Lower leg skin (tissue), 4 donors: ENCODE results near the gene NTHL1. TPM values are rescaled to one million over a fixed set of nuclear protein-coding genes. Genes with fewer than 3 reads are reported as not detected.

Source experiments
- DNase-seq, 2 donors: peaks; one replicate each; pipeline ENCODE4 v3.0.0-alpha.2; 2019; ENCODE audit warnings: low spot score in 2 of 2
- H3K4me3 ChIP-seq: fragments of 200-600 bp; sonication (generic); 2 replicates; pipeline ENCODE4 v1.5.1; 2017; ENCODE audit warnings: mild to moderate bottlenecking, low read depth; ENCODE audit not compliant: poor library complexity, severe bottlenecking
- CTCF ChIP-seq, 3 donors: fragments of 450-650 bp; IDR thresholded peaks; one replicate each; pipeline ENCODE4 v1.5.1; 2016; ENCODE audit warnings: antibody characterized with exemption in 3 of 3, mild to moderate bottlenecking in 3 of 3, moderate library complexity in 2 of 3
- POLR2A ChIP-seq, 2 donors: fragments of 450-650 bp; IDR thresholded peaks; one replicate each; pipeline ENCODE4 v1.6.1; 2016 to 2017; ENCODE audit warnings: antibody characterized with exemption in 2 of 2, mild to moderate bottlenecking in 1 of 2, moderate library complexity in 1 of 2
- WGBS, 2 donors: methylation state at CpG; one replicate each; pipeline ENCODE4 v1.1.5; 2018; 5-methylcytosine and 5-hydroxymethylcytosine counted together
- intact Hi-C: fragments of 100-400 bp; cut with DNase I; formaldehyde crosslinking; loops from one replicate; pipeline ENCODE4 v1.15.0; 2023; ENCODE audit warnings: low total_unique reads
- total RNA-seq, 4 donors: library from RNA; depleted of rRNA; stranded (reverse); fragments of >200 nt; gene quantifications; one replicate each; pipeline ENCODE4 v1.1.0, GENCODE V29; 2016

The NTHL1 gene
- total RNA-seq, 4 donors from 2014 or later = 5.8 to 29.9 (median 21.5) TPM

- H3K4me3 ChIP-seq = no peak overlapping the region
- 57 to 75% methylated on average over 16 of the region's 16 CpGs for WGBS, 2 donors
- no peak for DNase-seq
- intact Hi-C loops = loop anchor here (10.0 kb wide), 1 partner anchor 48 kb away; no protein-coding TSS in a partner anchor
- no peak for TF ChIP-seq POLR2A (IDR thresholded peaks at IDR 0.05)
- TF ChIP-seq CTCF (IDR thresholded peaks at IDR 0.05) = no peak
These were observed 35.3 kb upstream of the NTHL1 start for GRCh38 chr16:2082983-2083364.

GRCh38 chr16:2082171-2082982 lies 34.7 kb upstream of the NTHL1 start:
- no peak for DNase-seq
- intact Hi-C loops = loop anchor here (10.0 kb wide), 1 partner anchor 48 kb away; no protein-coding TSS in a partner anchor
- TF ChIP-seq POLR2A (IDR thresholded peaks at IDR 0.05) = no peak
- no peak for TF ChIP-seq CTCF (IDR thresholded peaks at IDR 0.05)
- WGBS, 2 donors = 66 to 76% methylated on average over 22 to 25 of the region's 32 CpGs
- no peak overlapping the region for H3K4me3 ChIP-seq

GRCh38 chr16:2081201-2082084 lies 33.8 kb upstream of the NTHL1 start:
- intact Hi-C loops = loop anchor here (10.0 kb wide), 1 partner anchor 47 kb away; no protein-coding TSS in a partner anchor
- no peak for TF ChIP-seq POLR2A (IDR thresholded peaks at IDR 0.05)
- no peak for DNase-seq
- H3K4me3 ChIP-seq = no peak overlapping the region
- 79 to 81% methylated on average over 29 to 35 of the region's 35 CpGs for WGBS, 2 donors

DNA sequence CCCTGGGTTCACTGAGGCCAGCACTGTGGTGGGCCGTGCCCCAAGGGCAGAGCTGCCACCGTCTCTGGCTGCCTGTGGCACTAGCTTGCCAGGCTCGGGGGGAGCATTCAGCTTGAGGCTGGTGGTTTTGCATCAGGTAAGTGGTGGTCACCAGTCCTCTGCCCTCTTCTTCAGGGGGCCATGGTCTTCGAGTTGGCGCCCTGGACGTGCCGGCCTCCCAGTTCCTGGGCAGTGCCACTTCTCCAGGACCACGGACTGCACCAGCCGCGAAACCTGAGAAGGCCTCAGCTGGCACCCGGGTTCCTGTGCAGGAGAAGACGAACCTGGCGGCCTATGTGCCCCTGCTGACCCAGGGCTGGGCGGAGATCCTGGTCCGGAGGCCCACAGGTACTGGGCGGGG lies 32.4 kb upstream of the NTHL1 start:
- no peak overlapping the region for H3K4me3 ChIP-seq
- TF ChIP-seq POLR2A (IDR thresholded peaks at IDR 0.05) (no peak), CTCF (IDR thresholded peaks at IDR 0.05) (no peak)
- 89 to 90% methylated on average over 16 of the region's 16 CpGs for WGBS, 2 donors
- intact Hi-C loops = loop anchor here (10.0 kb wide), 1 partner anchor 45 kb away; no protein-coding TSS in a partner anchor
- no peak for DNase-seq

DNA sequence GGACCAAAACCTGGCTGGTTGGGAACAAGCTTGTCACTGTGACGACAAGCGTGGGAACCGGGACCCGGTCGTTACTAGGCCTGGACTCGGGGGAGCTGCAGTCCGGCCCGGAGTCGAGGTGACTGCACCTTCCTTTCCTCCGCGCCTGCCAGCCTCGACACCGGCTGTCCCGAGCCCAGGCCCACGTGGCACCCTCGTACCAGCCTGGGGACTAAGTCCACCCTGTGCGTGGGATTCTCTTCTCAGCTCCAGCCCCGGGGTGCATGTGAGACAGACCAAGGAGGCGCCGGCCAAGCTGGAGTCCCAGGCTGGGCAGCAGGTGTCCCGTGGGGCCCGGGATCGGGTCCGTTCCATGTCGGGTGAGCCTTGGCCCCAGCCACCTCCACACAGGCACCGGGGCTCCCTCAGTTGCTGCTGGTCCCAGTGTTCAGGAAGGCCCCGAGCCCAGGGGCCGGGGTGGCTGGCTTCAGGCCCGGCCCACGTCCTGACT lies 31.7 kb upstream of the NTHL1 start:
- H3K4me3 ChIP-seq = no peak overlapping the region
- TF ChIP-seq CTCF (IDR thresholded peaks at IDR 0.05) (no peak), POLR2A (IDR thresholded peaks at IDR 0.05) (no peak)
- WGBS, 2 donors = 82 to 87% methylated on average over 15 to 30 of the region's 30 CpGs
- DNase-seq = no peak
- intact Hi-C loops = no loop called here

- 60 to 74% methylated on average over 4 to 21 of the region's 23 CpGs for WGBS, 2 donors
- intact Hi-C loops = no loop called here
These were observed 31.1 kb upstream of the NTHL1 start for GRCh38 chr16:2078691-2079090.

More at GRCh38 chr16:2078691-2079090, 31.1 kb upstream of the NTHL1 start:
- no peak for DNase-seq
- TF ChIP-seq CTCF (IDR thresholded peaks at IDR 0.05) = no peak
- no peak for TF ChIP-seq POLR2A (IDR thresholded peaks at IDR 0.05)
- H3K4me3 ChIP-seq = no peak overlapping the region
